Activated B cell treated with CpG ODN at 0.5 μM for 24 hours (primary cell): ENCODE results near the gene CD79A. TPM values are rescaled to one million over a fixed set of nuclear protein-coding genes. Genes with fewer than 3 reads are reported as not detected.

Experiments
- ATAC-seq: fragments of 200-7000 bp; cut with Tn5 transposase; one replicate; pipeline ENCODE4 v1.10.0; 2021; ENCODE audit warnings: low read depth, mild to moderate bottlenecking, moderate library complexity
- CTCF ChIA-PET: fragments of 350-600 bp; sonication (Branson Sonifier 250); formaldehyde crosslinking; loops from one replicate; lab custom pipeline; 2021; ENCODE audit warnings: antibody characterized with exemption; lab: Charles Lee
- POLR2A ChIA-PET: fragments of 350-600 bp; sonication (Branson Sonifier 250); formaldehyde crosslinking; loops from one replicate; lab custom pipeline; 2021; ENCODE audit warnings: antibody characterized with exemption; lab: Charles Lee
- DNase-seq: peaks from one replicate; pipeline ENCODE4 v3.0.0; 2022
- H3K27ac Mint-ChIP-seq: one replicate; pipeline ENCODE4 v1.8.0; 2020; ENCODE audit warnings: mixed read lengths
- H3K27me3 Mint-ChIP-seq: one replicate; pipeline ENCODE4 v1.8.0; 2021; ENCODE audit warnings: mixed read lengths
- H3K36me3 Mint-ChIP-seq: one replicate; pipeline ENCODE4 v1.8.0; 2021; ENCODE audit warnings: low read depth, mixed read lengths
- H3K4me1 Mint-ChIP-seq: one replicate; pipeline ENCODE4 v1.8.0; 2021; ENCODE audit warnings: mixed read lengths
- H3K4me3 Mint-ChIP-seq: one replicate; pipeline ENCODE4 v1.8.0; 2020; ENCODE audit warnings: mild to moderate bottlenecking, mixed read lengths
- H3K9me3 Mint-ChIP-seq: one replicate; pipeline ENCODE4 v1.8.0; 2020; ENCODE audit warnings: mixed read lengths
- CTCF ChIP-seq: fragments of 200-600 bp; IDR thresholded peaks from one replicate; pipeline ENCODE4 v1.8.0; 2022; ENCODE audit warnings: antibody characterized with exemption, mild to moderate bottlenecking
- intact Hi-C: fragments of 100-400 bp; cut with micrococcal nuclease; formaldehyde crosslinking; loops from one replicate; pipeline ENCODE4 v1.15.1; 2024
- total RNA-seq: library from RNA; stranded (reverse); gene quantifications from 2 replicates; pipeline ENCODE4 v1.2.3, GENCODE V29; 2022

CD79A gene
- total RNA-seq, 1 donor from 2014 or later: 889 TPM

- H3K4me1 Mint-ChIP-seq: peaks cover 58% of the 10 kb centered on the region
- peaks cover 61% of the 10 kb centered on the region for H3K36me3 Mint-ChIP-seq
- H3K27ac Mint-ChIP-seq: peak overlapping the region; percentile 86
- ATAC-seq (no peak), DNase-seq (no peak)
- TF ChIP-seq CTCF: no peak
- CTCF ChIA-PET: interaction anchor here (1.3 to 1.9 kb wide), 2 partner anchors 10 to 25 kb away, joined by 3 to 8 read pairs; no protein-coding TSS in a partner anchor
- intact Hi-C loops: no loop called here
- no peaks in the 10 kb centered on the region for H3K9me3 Mint-ChIP-seq
- POLR2A ChIA-PET: interaction anchor here (1.0 to 4.1 kb wide), 6 partner anchors 11 to 97 kb away, joined by 3 to 258 read pairs (median 19); partner anchors contain the start of genes ARHGEF1, CD79A, ERFL and RABAC1
- peak overlapping the region; percentile 94 for H3K4me3 Mint-ChIP-seq
- no peaks in the 10 kb centered on the region for H3K27me3 Mint-ChIP-seq
These were observed 15.2 kb upstream of the CD79A start for GRCh38 chr19:41861846-41862245.

- DNase-seq: no peak
- TF ChIP-seq CTCF: no peak
- ATAC-seq: no peak
- Mint-ChIP-seq H3K36me3 (peaks cover 62% of the 10 kb centered on the region), H3K27ac (no peak overlapping the region), H3K4me1 (peaks cover 62% of the 10 kb centered on the region), H3K27me3 (no peaks in the 10 kb centered on the region), H3K4me3 (peak overlapping the region; percentile 94), H3K9me3 (no peaks in the 10 kb centered on the region)
- POLR2A ChIA-PET: interaction anchor here (0.6 to 3.3 kb wide), 7 partner anchors 10 to 223 kb away, joined by 3 to 15 read pairs (median 4); partner anchors contain the start of genes CD79A and RABAC1
- CTCF ChIA-PET: interaction anchor here (0.7 to 1.9 kb wide), 2 partner anchors 10 to 59 kb away, joined by 3 to 8 read pairs; no protein-coding TSS in a partner anchor
- intact Hi-C loops: no loop called here
These were observed 14.6 kb upstream of the CD79A start for GRCh38 chr19:41862445-41862986.

GRCh38 chr19:41863209-41863931, 13.7 kb upstream of the CD79A start:
- intact Hi-C loops: no loop called here

GRCh38 chr19:41864374-41864773, 12.7 kb upstream of the CD79A start:
- Mint-ChIP-seq H3K9me3 (no peaks in the 10 kb centered on the region), H3K27ac (peak overlapping the region; percentile 56), H3K4me3 (no peak overlapping the region), H3K36me3 (peaks cover 80% of the 10 kb centered on the region), H3K4me1 (peaks cover 74% of the 10 kb centered on the region), H3K27me3 (no peaks in the 10 kb centered on the region)
- ChIA-PET POLR2A (interaction anchor here (1.0 to 3.3 kb wide), 4 partner anchors 8 to 46 kb away, joined by 3 to 15 read pairs (median 7); partner anchors contain the start of gene CD79A), CTCF (interaction anchor here (1.0 to 1.2 kb wide), 2 partner anchors 72 to 88 kb away, joined by 3 to 4 read pairs; no protein-coding TSS in a partner anchor)
- intact Hi-C loops: no loop called here
- no peak for TF ChIP-seq CTCF
- ATAC-seq (no peak), DNase-seq (no peak)

More at GRCh38 chr19:41863209-41863931, 13.7 kb upstream of the CD79A start:
- peaks cover 70% of the 10 kb centered on the region for H3K36me3 Mint-ChIP-seq
- H3K4me1 Mint-ChIP-seq: peaks cover 70% of the 10 kb centered on the region
- no peaks in the 10 kb centered on the region for H3K9me3 Mint-ChIP-seq
- ChIA-PET CTCF (interaction anchor here (1.2 to 1.9 kb wide), 2 partner anchors 9 to 89 kb away, joined by 4 to 8 read pairs; no protein-coding TSS in a partner anchor), POLR2A (interaction anchor here (0.5 to 3.3 kb wide), 10 partner anchors 9 to 566 kb away, joined by 3 to 15 read pairs (median 4); partner anchors contain the start of genes CD79A, ERFL and RABAC1)
- H3K4me3 Mint-ChIP-seq: peak overlapping the region; percentile 94
- H3K27ac Mint-ChIP-seq: peak overlapping the region; percentile 65
- DNase-seq (no peak), ATAC-seq (no peak)
- H3K27me3 Mint-ChIP-seq: no peaks in the 10 kb centered on the region
- no peak for TF ChIP-seq CTCF

DNA sequence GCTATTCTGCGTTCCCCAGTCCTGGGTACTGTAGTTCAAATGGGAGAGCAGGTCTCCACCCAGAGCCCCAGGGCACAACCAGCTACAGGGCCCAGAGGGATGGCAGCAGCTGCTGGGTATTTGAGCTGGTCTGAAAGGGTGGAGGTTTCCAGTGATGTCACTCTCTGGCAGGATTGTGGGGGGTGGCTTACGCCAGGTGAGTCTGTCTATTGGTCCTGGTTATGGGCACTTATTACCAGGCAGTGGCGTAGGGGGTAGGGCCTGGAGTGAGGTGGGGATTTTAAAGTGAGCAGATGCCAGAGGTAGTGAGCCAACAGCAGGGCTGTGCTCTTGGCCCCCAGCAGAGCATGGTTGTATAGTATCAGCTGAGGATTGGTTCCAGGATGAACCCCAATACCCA, 10.8 kb upstream of the CD79A start:
- TF ChIP-seq CTCF: no peak
- intact Hi-C loops: no loop called here
- no peaks in the 10 kb centered on the region for H3K27me3 Mint-ChIP-seq
- no peak for DNase-seq
- no peak overlapping the region for H3K4me3 Mint-ChIP-seq
- ATAC-seq: no peak
- peak overlapping the region; percentile 59 for H3K27ac Mint-ChIP-seq
- H3K4me1 Mint-ChIP-seq: peaks cover 83% of the 10 kb centered on the region
- POLR2A ChIA-PET: interaction anchor here (0.7 to 2.0 kb wide), 6 partner anchors 9 to 568 kb away, joined by 3 to 10 read pairs (median 6); no protein-coding TSS in a partner anchor
- CTCF ChIA-PET: no interaction called here
- H3K36me3 Mint-ChIP-seq: peaks cover 85% of the 10 kb centered on the region
- H3K9me3 Mint-ChIP-seq: no peaks in the 10 kb centered on the region
